Activated naive CD8-positive, alpha-beta T cell treated with anti-CD3 and anti-CD28 coated beads, Interleukin-2, amount 10 ng/mL, durations not matched to agents 7 days and 5 days (primary cell): ENCODE results near the gene CHST11. TPM values are rescaled to one million over a fixed set of nuclear protein-coding genes. Genes with fewer than 3 reads are reported as not detected.

Experiments used
- ATAC-seq: fragments of 150-1000 bp; cut with Tn5 transposase; one replicate; pipeline ENCODE4 v1.10.0; 2021; ENCODE audit warnings: low read depth, moderate library complexity
- POLR2A ChIA-PET: fragments of 350-600 bp; sonication (Branson Sonifier 250); formaldehyde crosslinking; loops from one replicate; lab custom pipeline; 2021; ENCODE audit warnings: antibody characterized with exemption; lab: Charles Lee
- DNase-seq: peaks from one replicate; pipeline ENCODE4 v3.0.0; 2021
- H3K27ac Mint-ChIP-seq: one replicate; pipeline ENCODE4 v1.8.0; 2022; ENCODE audit warnings: mild to moderate bottlenecking, mixed read lengths
- H3K27me3 Mint-ChIP-seq: one replicate; pipeline ENCODE4 v1.8.0; 2022; ENCODE audit warnings: mild to moderate bottlenecking, moderate library complexity, mixed read lengths
- H3K36me3 Mint-ChIP-seq: one replicate; pipeline ENCODE4 v1.8.0; 2021; ENCODE audit warnings: mild to moderate bottlenecking, mixed read lengths
- H3K4me1 Mint-ChIP-seq: one replicate; pipeline ENCODE4 v1.8.0; 2021; ENCODE audit warnings: mixed read lengths
- H3K4me3 Mint-ChIP-seq: one replicate; pipeline ENCODE4 v1.8.0; 2022; ENCODE audit warnings: mild to moderate bottlenecking, moderate library complexity, mixed read lengths
- H3K9me3 Mint-ChIP-seq: one replicate; pipeline ENCODE4 v1.8.0; 2021; ENCODE audit warnings: mixed read lengths
- total RNA-seq, 2 experiments: library from RNA; stranded (reverse); gene quantifications; one replicate each; pipeline ENCODE4 v1.2.3, GENCODE V29; 2021

The CHST11 gene
- total RNA-seq, 2 experiments from 2014 or later: 64.9 to 72.9 TPM

DNA sequence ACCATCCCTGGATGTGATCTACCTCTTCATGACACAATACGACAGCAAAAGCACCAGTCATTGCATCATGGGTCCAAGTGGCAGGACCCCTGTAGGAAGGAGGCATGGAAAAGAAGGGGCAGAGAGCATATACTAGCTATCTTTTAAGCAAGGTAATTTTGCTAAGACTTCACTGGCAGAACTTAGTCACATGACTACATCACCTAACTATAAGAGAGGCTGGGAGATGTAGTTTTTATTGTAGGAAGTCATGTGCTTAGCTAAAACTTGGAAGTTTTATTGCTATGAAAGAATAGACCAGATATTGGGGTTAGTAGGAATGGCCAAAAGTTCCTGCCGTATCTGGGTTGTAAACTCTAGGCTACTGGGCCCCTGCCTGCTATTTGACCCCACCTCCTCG lies 18.6 kb upstream of the CHST11 start:
- no peak overlapping the region for H3K4me3 Mint-ChIP-seq
- no peaks in the 10 kb centered on the region for H3K9me3 Mint-ChIP-seq
- peaks cover 8% of the 10 kb centered on the region for H3K4me1 Mint-ChIP-seq
- POLR2A ChIA-PET: no interaction called here
- H3K27me3 Mint-ChIP-seq: peaks cover 11% of the 10 kb centered on the region
- ATAC-seq (no peak), DNase-seq (no peak)
- no peaks in the 10 kb centered on the region for H3K36me3 Mint-ChIP-seq
- no peak overlapping the region for H3K27ac Mint-ChIP-seq

DNA sequence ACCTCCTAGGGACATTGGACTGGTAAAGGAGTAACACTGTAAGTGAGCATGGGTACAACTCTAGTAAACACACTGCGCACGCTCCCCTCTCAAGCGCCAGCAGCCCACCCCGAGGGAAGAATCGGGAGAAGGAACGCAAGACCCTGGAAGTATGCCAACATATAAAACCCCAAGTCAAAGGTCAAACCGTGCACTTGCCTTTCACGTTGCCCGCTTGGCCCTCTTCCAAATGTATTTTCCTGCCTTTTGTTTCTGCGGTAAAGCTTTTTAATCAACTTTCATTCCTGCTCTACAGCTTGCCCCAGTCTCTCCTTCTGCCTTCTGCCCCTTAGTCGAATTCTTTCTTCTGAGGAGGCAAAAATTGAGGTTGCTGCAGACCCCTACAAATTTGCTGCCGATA lies 17.6 kb upstream of the CHST11 start:
- H3K4me1 Mint-ChIP-seq: peaks cover 10% of the 10 kb centered on the region
- no peaks in the 10 kb centered on the region for H3K36me3 Mint-ChIP-seq
- no peaks in the 10 kb centered on the region for H3K9me3 Mint-ChIP-seq

DNA sequence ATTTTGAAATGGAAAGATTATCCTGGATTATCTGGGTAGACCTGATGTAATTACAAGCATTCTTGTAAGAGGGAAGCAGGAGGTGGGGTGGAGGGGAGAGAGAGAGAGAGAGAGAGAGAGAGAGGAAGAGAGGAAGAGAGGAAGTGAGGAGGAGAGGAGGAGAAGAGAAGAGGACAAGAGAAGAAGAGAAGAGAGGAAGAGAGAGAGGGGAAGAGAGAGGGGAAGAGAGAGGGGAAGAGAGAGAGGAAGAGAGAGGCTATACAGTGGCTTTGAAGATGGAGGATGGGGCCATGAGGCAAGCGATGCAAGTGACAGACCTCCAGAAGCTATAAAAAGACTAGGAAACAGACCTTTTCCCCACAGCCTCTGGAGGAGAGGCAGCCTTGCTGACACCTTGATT lies 13.7 kb upstream of the CHST11 start:
- Mint-ChIP-seq H3K27me3 (no peaks in the 10 kb centered on the region), H3K9me3 (no peaks in the 10 kb centered on the region), H3K27ac (no peak overlapping the region), H3K36me3 (no peaks in the 10 kb centered on the region), H3K4me1 (peaks cover 7% of the 10 kb centered on the region), H3K4me3 (no peak overlapping the region)
- no peak for DNase-seq
- POLR2A ChIA-PET: no interaction called here
- ATAC-seq: no peak

More for the DNA sequence above, 17.6 kb upstream of the CHST11 start:
- peaks cover 11% of the 10 kb centered on the region for H3K27me3 Mint-ChIP-seq
- POLR2A ChIA-PET: no interaction called here
- no peak overlapping the region for H3K4me3 Mint-ChIP-seq
- no peak overlapping the region for H3K27ac Mint-ChIP-seq
- DNase-seq: no peak
- ATAC-seq: no peak

DNA sequence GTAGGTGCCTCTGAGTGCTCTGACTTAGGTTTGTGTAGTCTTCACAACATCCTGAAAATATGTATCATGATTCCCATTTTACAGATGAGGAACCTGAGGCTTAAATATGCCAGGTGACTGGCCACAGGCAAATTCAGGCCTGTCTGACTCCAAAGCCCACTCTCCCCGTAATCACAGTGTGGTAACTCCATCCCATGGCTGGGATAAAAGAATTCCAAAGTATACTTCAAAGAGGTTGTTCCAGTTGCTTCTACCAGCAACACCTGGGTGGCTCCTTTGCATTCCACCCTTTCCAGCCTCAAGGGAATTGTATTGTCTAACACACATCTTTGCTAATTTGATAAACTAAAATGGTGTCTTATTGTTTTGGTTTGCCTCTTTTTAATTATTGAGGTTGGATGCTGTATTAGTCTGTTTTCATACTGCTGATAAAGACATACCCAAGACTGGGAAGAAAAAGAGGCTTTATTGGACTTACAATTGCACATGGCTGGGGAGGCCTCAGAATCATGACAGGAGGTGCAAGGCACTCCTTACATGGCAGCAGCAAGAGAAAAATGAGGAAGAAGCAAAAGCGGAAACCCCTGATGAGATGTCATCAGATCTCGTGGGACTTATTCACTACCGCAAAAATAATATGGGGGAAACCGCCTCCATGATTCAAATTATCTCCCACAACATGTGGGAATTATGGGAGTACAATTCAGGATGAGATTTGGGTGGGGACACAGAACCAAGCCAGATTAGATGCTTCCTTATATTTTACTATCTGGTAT lies 9.9 kb upstream of the CHST11 start:
- Mint-ChIP-seq H3K36me3 (no peaks in the 10 kb centered on the region), H3K27ac (no peak overlapping the region), H3K4me3 (no peak overlapping the region), H3K27me3 (no peaks in the 10 kb centered on the region), H3K9me3 (peaks cover 3% of the 10 kb centered on the region), H3K4me1 (peaks cover 6% of the 10 kb centered on the region)
- ATAC-seq (no peak), DNase-seq (no peak)
- POLR2A ChIA-PET: no interaction called here

DNA sequence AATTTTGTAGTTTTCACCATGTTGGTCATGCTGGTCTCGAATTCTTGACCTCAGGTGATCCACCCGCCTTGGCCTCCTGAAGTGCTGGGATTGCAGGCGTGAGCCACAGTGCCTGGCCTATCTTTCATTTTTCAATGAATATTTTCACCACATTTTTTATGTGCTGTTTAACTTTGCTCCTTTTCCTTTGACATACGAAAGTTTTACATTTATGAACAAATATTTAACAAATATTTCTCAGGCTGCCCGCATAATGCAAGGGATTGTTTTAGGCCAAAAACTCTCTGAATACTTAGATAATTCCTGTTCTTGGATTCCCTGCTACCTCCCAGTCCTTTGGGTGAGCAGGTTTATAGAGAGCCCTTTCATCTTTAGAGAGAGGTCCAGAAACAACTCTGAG lies 8.7 kb upstream of the CHST11 start:
- ATAC-seq (no peak), DNase-seq (no peak)
- H3K36me3 Mint-ChIP-seq: no peaks in the 10 kb centered on the region
- H3K4me3 Mint-ChIP-seq: no peak overlapping the region
- no peaks in the 10 kb centered on the region for H3K27me3 Mint-ChIP-seq
- H3K27ac Mint-ChIP-seq: no peak overlapping the region
- POLR2A ChIA-PET: no interaction called here
- H3K9me3 Mint-ChIP-seq: peaks cover 3% of the 10 kb centered on the region
- H3K4me1 Mint-ChIP-seq: peaks cover 3% of the 10 kb centered on the region

DNA sequence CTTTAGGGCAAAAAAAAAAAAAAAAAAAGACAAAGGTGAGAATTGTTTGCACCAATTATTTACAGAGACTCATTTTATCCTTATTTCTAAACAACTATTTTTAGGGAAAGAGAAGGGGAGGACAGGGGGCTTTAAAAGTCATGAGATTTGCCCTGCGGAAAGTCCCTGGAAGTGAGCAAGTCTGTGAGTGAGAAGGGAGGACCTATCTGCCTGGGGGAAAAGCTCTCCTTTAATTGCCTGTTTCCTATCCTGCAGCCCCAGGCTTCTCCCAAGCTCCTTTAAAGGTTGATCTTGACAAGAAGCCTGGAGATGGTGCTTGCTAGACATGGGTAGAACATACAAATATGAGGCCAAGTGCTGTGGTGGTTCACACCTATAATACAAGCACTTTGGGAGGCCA lies 8.3 kb upstream of the CHST11 start:
- H3K36me3 Mint-ChIP-seq: no peaks in the 10 kb centered on the region
- POLR2A ChIA-PET: no interaction called here
- H3K4me1 Mint-ChIP-seq: peaks cover 3% of the 10 kb centered on the region
- H3K27ac Mint-ChIP-seq: no peak overlapping the region
- DNase-seq (no peak), ATAC-seq (no peak)
- H3K4me3 Mint-ChIP-seq: no peak overlapping the region
- no peaks in the 10 kb centered on the region for H3K27me3 Mint-ChIP-seq
- H3K9me3 Mint-ChIP-seq: peaks cover 3% of the 10 kb centered on the region

DNA sequence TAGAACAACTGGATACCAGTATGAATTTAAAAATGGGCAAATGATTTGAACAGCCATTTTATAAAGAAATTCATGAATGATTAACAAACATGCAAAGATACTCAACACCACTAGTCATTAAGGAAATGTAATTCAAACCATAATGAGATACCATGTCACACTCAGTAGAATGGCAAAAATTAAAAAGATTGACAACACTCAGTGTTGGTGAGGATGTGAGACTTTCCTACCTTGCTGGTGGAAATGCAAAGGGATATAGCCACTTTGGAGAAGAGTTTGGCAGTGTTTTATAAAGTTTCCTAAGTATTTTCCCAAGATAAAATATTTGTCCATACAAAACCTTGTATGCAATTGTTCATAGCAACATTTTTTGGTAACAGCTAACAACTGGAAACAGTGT lies 6.0 kb upstream of the CHST11 start:
- H3K27me3 Mint-ChIP-seq: no peaks in the 10 kb centered on the region
- POLR2A ChIA-PET: no interaction called here
- peaks cover 12% of the 10 kb centered on the region for H3K4me1 Mint-ChIP-seq
- H3K36me3 Mint-ChIP-seq: no peaks in the 10 kb centered on the region
- H3K9me3 Mint-ChIP-seq: peaks cover 3% of the 10 kb centered on the region
- H3K4me3 Mint-ChIP-seq: no peak overlapping the region
- H3K27ac Mint-ChIP-seq: no peak overlapping the region
- ATAC-seq: no peak
- DNase-seq: no peak

DNA sequence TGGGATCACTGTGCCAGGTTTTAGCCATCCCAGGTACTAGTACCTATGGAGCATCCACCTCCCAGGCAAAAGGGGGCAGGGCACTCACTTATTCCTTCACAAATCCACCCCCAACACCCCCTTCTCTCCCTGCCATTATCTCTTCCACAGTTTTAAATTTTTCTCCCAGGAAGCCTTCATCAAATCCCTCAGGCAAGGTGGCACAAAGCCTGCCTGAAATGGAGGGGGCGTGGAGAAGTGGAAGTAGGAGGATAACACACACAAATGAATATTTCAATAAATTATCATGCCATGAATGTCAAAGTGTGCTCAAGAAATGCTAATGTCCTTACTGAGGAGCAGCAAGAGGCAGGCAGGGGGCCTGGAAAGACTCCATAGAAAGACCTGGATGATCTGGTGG lies 4.7 kb upstream of the CHST11 start:
- H3K36me3 Mint-ChIP-seq: no peaks in the 10 kb centered on the region

DNA sequence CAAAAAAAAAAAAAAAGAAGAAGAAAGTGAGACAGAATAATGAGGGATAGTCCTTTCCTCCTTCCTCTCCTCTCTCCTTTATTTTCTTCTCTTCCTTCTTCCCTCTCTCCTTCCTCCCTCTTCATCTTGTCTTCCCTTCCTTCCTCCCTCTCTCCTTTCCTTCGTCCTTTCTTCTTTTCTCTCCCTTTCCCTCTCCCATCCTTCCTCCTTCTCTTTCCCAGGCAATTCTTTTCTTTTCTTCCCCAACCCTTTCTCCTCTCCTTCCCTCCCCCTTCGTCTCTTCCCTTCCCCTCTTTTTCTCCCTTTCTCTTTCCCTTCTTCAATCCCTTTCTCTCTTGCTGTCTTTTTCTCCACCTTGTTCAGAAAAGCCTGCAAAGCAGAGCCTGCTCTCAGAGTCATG lies 3.6 kb upstream of the CHST11 start:
- H3K4me3 Mint-ChIP-seq: no peak overlapping the region
- peaks cover 12% of the 10 kb centered on the region for H3K4me1 Mint-ChIP-seq
- H3K27ac Mint-ChIP-seq: peak overlapping the region; percentile 71
- POLR2A ChIA-PET: no interaction called here
- DNase-seq (no peak), ATAC-seq (no peak)
- no peaks in the 10 kb centered on the region for H3K27me3 Mint-ChIP-seq
- peaks cover 3% of the 10 kb centered on the region for H3K9me3 Mint-ChIP-seq
- no peaks in the 10 kb centered on the region for H3K36me3 Mint-ChIP-seq

More for the DNA sequence above, 4.7 kb upstream of the CHST11 start:
- no peak for ATAC-seq
- Mint-ChIP-seq H3K27ac (no peak overlapping the region), H3K4me3 (no peak overlapping the region), H3K4me1 (peaks cover 12% of the 10 kb centered on the region), H3K9me3 (peaks cover 3% of the 10 kb centered on the region), H3K27me3 (no peaks in the 10 kb centered on the region)
- no peak for DNase-seq
- POLR2A ChIA-PET: no interaction called here

DNA sequence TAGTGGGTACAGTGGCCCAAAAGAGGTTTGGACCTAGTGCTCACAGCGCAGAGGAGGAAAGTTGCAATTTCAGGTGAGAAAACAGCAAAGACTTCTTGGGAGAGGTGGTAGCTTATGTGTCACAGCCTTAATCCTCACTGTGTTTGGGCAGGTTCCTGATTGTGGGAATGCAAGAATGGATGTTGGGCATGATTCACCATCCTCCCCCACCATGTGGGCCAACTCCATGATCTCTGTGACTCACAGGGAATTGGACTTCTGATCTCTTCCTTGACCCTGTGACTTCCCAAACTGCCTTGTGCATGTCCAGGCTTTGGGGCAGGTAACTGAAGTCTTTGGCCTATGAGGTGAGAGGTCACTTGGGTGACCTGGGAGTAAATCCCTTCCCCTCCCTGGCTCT lies 1.8 kb upstream of the CHST11 start:
- Mint-ChIP-seq H3K27ac (no peak overlapping the region), H3K27me3 (no peaks in the 10 kb centered on the region), H3K9me3 (no peaks in the 10 kb centered on the region), H3K36me3 (peaks cover 7% of the 10 kb centered on the region), H3K4me1 (peaks cover 20% of the 10 kb centered on the region), H3K4me3 (no peak overlapping the region)
- POLR2A ChIA-PET: no interaction called here
- DNase-seq (no peak), ATAC-seq (no peak)

DNA sequence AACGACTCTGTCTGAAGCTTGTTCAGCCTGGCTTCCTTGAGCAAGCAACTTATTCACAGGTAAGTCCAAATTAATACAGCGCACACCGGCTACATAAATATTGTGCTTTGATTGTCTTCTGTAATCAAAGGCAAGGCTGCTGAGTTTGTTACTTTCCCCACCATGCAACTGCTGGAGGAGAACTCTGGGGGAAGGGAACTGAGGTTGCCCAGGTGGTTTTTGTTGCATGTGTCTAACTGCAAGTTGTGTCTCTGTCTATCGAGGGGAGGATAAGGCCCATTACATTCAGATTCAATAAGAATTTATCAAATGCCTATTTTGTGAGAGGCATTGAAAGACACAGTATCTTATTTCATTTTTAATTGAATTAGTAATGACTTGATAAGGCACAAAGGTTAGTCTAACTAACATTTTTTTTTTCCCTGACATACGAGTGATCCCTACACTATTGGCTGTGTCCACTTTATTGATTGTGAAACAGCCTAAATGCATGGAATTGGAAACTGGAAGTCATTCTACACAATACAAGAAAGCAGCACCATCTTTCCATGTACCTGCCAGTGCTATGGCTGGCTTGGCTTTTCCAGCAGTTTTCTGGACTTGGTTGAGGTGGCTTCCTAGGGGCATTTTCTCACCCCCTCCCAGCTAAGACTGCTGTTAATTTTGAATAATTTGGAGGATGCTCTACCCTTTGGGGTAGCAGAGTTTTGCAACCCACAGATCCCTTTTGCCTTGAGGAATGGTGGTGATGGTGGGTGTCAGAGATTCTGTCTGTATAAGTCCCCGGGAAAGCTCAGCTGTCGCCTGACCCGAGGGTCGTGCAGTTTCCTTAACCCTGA lies 951 bp upstream of the CHST11 start:
- H3K4me1 Mint-ChIP-seq: peaks cover 24% of the 10 kb centered on the region
- ATAC-seq (no peak), DNase-seq (no peak)

DNA sequence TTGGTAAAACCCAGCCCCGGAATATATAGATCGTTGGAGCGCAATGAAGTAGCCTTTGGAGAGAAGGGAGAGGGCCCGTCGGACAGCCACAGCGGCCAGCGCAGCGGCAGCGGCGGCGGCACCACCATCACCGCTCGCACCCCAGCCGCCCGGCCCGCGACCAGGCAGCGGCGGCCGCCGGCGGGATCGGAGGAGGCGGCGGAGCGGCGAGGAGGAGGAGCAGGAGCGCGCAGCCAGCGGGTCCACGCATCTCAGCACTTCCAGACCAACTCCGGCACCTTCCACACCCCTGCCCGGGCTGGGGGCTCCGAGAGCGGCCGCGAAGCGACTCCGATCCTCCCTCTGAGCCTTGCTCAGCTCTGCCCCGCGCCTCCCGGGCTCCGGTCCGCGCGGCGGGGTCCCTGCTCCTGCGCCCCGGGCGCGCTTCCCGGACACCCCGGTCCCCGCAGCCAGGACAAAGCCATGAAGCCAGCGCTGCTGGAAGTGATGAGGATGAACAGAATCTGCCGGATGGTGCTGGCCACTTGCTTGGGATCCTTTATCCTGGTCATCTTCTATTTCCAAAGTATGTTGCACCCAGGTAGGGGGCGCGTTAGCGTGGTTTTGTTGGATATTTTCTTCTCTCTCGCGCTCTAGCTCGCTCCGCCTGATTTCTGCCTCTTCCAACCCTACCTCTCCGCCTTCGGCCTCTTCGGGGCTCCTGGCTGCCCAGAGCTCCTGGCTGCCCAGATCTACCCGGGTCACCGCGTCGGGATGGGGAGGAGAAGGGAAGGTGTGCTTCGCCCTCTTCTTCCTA lies 400 bp downstream of the CHST11 start:
- POLR2A ChIA-PET: interaction anchor here (0.6 to 6.8 kb wide), 14 partner anchors 10 to 231 kb away, joined by 3 to 63 read pairs (median 9); no protein-coding TSS in a partner anchor
- H3K4me1 Mint-ChIP-seq: peaks cover 33% of the 10 kb centered on the region
- H3K9me3 Mint-ChIP-seq: no peaks in the 10 kb centered on the region
- H3K27ac Mint-ChIP-seq: peak overlapping the region; percentile 94
- H3K27me3 Mint-ChIP-seq: no peaks in the 10 kb centered on the region
- ATAC-seq (peak; percentile 44), DNase-seq (peak; percentile 83)
- H3K36me3 Mint-ChIP-seq: peaks cover 8% of the 10 kb centered on the region
- H3K4me3 Mint-ChIP-seq: peak overlapping the region; percentile 99

More for the DNA sequence above, 951 bp upstream of the CHST11 start:
- POLR2A ChIA-PET: interaction anchor here (0.6 to 6.8 kb wide), 10 partner anchors 18 to 240 kb away, joined by 3 to 63 read pairs (median 12); no protein-coding TSS in a partner anchor
- Mint-ChIP-seq H3K27ac (peak overlapping the region; percentile 89), H3K9me3 (no peaks in the 10 kb centered on the region), H3K4me3 (peak overlapping the region; percentile 95), H3K36me3 (peaks cover 8% of the 10 kb centered on the region), H3K27me3 (no peaks in the 10 kb centered on the region)
